NCI-H2107 treated with DMSO at 0.1 percent for 48 hours (cell line): Measurements from ENCODE around the gene CSNK1A1.
"Not testable (repeated sequence)": the region's sequence is repeated elsewhere in the genome, so short reads cannot be mapped to it uniquely, and the experiment has no call there.

Experiments used
- DNase-seq: peaks from one replicate; lab custom pipeline; 2025; ENCODE audit not compliant: unreplicated experiment; lab: John Stamatoyannopoulos, UW

The CSNK1A1 gene

GRCh38 chr5:149457393-149457763 is 93.9 kb downstream of the CSNK1A1 start:
- no peak for DNase-seq

GRCh38 chr5:149456597-149457392 is 94.4 kb downstream of the CSNK1A1 start:
- DNase-seq = no peak

GRCh38 chr5:149455889-149456409 is 95.3 kb downstream of the CSNK1A1 start:
- no peak for DNase-seq

- DNase-seq = no peak
Observed at GRCh38 chr5:149453618-149454415, 97.4 kb downstream of the CSNK1A1 start.

- DNase-seq = no peak
Observed at GRCh38 chr5:149452665-149453617, 98.3 kb downstream of the CSNK1A1 start.

GRCh38 chr5:149452007-149452664 is 99.1 kb downstream of the CSNK1A1 start:
- no peak for DNase-seq

- no peak for DNase-seq
Observed at GRCh38 chr5:149450199-149450598, 101.0 kb downstream of the CSNK1A1 start.

GRCh38 chr5:149448831-149449714 is 102.2 kb downstream of the CSNK1A1 start:
- DNase-seq = no peak

- no peak for DNase-seq
Observed at GRCh38 chr5:149448431-149448830, 102.8 kb downstream of the CSNK1A1 start.

- no peak for DNase-seq
Observed at GRCh38 chr5:149447373-149448367, 103.6 kb downstream of the CSNK1A1 start.

GRCh38 chr5:149446794-149447193 is 104.4 kb downstream of the CSNK1A1 start:
- not testable (repeated sequence) for DNase-seq

GRCh38 chr5:149445739-149446369 is 105.4 kb downstream of the CSNK1A1 start:
- DNase-seq = no peak

GRCh38 chr5:149445343-149445738 is 105.9 kb downstream of the CSNK1A1 start:
- DNase-seq = no peak

- not testable (repeated sequence) for DNase-seq
Observed at GRCh38 chr5:149444430-149444829, 106.8 kb downstream of the CSNK1A1 start.

GRCh38 chr5:149443210-149443609 is 108.0 kb downstream of the CSNK1A1 start:
- no peak for DNase-seq

GRCh38 chr5:149442563-149443182 is 108.6 kb downstream of the CSNK1A1 start:
- no peak for DNase-seq
